HT1080 (cell line): ENCODE measurements around the gene USF3. TPM values are rescaled to one million over a fixed set of nuclear protein-coding genes. Genes with fewer than 3 reads are reported as not detected.

Experiments used
- DNase-seq: peaks from one replicate; pipeline ENCODE4 v3.0.0-alpha.2; 2015; ENCODE audit warnings: low read depth
- small RNA-seq: library from RNA; depleted of rRNA; stranded (forward); fragments of <200 nt; gene quantifications from one replicate; pipeline ENCODE3, GENCODE V24; 2014
- total RNA-seq: library from RNA; depleted of rRNA; stranded (reverse); fragments of >200 nt; shearing (Covaris generic); gene quantifications from 2 replicates; pipeline ENCODE4 v1.2.3, GENCODE V29; 2014; rRNA removed

Gene USF3
- total RNA-seq, 1 experiment from 2014 or later: 8.8 TPM

GRCh38 chr3:113615976-113616375 lies 80.5 kb downstream of the USF3 start:
- no peak for DNase-seq

GRCh38 chr3:113614402-113614801 lies 82.0 kb downstream of the USF3 start:
- DNase-seq: no peak

- no peak for DNase-seq
Measured at GRCh38 chr3:113607219-113607596, 89.2 kb downstream of the USF3 start.

GRCh38 chr3:113606539-113607218 lies 89.8 kb downstream of the USF3 start:
- DNase-seq: no peak

- no peak for DNase-seq
Measured at GRCh38 chr3:113602836-113603235, 93.6 kb downstream of the USF3 start.

- no peak for DNase-seq
Measured at GRCh38 chr3:113602256-113602655, 94.2 kb downstream of the USF3 start.

- DNase-seq: no peak
Measured at GRCh38 chr3:113601240-113601639, 95.2 kb downstream of the USF3 start.

- no peak for DNase-seq
Measured at GRCh38 chr3:113600418-113601182, 95.8 kb downstream of the USF3 start.

Small RNA genes within 50 kb of the gene (small RNA-seq; reads per million reads assigned to genes)
- not detected for gene RN7SL767P

Other genes starting within 250 kb of the USF3 start
- gene SPICE1, start 181.5 kb downstream of the USF3 start, total RNA-seq: 7.2 and 8.0 TPM in 2 replicates
- gene SIDT1, start 164.1 kb downstream of the USF3 start, total RNA-seq: 0.02 and 0.07 TPM in 2 replicates
- 351 and 605 TPM in 2 replicates for gene NAA50, start 49.6 kb upstream of the USF3 start, total RNA-seq
- gene ATP6V1A, start 50.4 kb upstream of the USF3 start, total RNA-seq: 58.7 and 73.2 TPM in 2 replicates
- gene GRAMD1C, start 142.1 kb upstream of the USF3 start, total RNA-seq: 2.4 TPM in 2 replicates